ENCODE results near the gene PDE1C.
"Not testable (repeated sequence)": the region's sequence is repeated elsewhere in the genome, so short reads cannot be mapped to it uniquely, and the experiment has no call there.

The PDE1C gene

DNA sequence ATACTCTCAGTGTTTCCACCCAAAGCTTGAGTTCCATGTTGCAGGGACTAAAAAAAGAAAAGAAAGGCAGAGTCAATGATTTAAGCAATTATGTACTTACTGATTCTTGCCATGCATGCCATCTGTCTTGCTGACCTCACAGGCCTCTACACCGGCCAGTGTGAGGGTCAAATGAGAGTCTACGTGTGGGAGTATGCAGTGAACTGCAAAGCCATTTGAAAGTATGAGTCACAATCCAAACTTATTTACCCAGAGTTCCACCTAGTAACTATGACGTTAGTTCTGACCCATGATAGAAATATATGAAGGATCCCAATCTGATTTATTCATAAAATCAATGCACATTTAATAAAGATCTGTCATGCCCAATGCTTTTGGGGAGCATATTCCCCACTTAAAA is 26.5 kb downstream of the PDE1C start:
- no peak for DNase-seq (ENCODE audit: low spot score)

GRCh38 chr7:32042900-32043299 is 27.3 kb downstream of the PDE1C start:
- no peak for DNase-seq (ENCODE audit: low spot score)

DNA sequence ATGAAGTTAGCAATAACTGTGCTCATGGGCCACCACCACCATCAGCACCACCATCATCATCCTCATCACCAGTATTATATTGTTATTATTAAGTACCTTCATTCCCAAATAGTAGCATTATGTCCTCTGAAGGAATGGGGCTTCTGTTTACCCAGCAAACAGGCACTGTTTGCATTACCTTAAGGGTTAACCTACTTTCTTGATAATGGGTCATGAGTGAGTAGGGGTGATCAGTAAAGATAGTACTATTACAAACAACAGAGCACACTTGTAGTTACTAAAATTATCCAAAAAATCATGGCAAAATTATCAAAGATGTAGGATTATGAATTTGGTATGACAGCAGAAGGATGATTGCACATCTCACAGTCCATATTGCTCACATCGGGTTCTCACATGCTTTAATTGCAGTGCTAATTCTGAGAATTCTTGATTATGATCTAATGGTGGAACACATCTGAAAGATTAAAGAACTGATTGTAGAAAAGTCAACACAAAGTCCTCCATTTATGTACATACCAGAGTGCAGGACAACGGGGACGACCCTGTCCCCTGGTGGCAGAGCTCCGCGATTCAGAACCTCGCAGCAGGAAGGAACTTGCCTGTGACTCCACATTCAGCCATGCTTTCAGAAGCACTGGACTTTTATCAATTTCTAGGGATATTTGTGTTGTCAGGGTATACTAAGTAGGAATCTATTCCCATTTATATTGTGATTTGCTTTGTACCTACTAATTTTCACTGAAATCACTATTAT is 31.0 kb downstream of the PDE1C start:
- no peak for DNase-seq (ENCODE audit: low spot score)

GRCh38 chr7:32037650-32038198 is 32.5 kb downstream of the PDE1C start:
- no peak for DNase-seq (ENCODE audit: low spot score)

DNA sequence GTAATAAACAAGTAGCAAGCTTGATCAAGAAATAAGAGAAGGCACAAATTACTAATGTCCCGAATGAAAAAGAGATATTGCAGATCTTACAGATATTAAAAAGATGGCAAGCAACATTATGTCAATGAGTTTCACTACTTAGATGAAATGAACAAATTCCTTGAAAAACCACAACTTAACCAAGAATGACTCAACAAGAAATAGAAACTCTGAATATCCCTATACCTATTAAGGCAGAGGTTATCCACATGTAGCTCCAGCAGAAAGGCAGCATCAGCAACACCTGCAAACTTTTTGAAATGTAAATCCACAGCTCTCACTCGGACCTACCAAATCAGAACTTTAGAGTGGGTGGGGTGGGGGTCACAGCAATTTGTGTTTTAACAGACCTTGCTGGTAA is 33.6 kb downstream of the PDE1C start:
- no peak for DNase-seq (ENCODE audit: low spot score)

DNA sequence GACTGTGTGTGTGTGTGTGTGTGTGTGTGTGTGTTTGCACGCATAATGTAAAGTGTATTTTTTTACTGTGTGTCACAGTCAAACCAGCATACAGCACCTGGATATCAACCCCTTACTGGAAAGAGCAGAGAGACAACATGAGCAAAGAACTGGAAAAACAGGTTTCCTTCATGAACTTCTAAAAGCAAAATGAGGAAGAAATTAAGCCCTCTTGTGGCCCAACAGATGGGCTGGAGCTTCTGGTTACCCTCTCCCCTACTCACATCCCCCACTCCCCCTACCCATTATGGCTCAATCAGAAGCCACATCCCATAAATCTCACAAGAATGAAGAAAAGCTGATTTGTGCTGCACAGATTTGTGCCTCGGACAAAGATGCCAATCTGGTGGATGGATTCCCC is 36.2 kb downstream of the PDE1C start:
- DNase-seq (ENCODE audit: low spot score), result no peak

DNA sequence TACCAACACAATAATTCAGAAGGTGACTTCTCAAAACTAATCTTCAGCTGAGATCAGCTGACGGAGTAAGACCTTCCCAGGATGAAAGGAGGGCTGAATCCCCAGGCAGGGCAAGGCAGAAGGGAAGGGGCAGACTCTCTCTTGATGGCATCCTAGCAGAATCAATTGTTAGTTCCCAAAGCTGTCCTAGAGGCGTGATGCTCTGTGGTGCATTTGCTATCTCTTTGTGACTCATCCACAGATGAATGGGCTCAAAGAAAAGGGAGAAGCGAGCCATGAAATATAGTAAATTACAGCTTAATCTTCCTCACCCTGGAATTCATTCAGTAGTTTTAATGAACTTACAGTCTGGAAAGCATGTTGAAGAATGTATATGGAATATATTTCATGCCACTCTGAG is 37.2 kb downstream of the PDE1C start:
- no peak for DNase-seq (ENCODE audit: low spot score)

- DNase-seq (ENCODE audit: low spot score), result no peak
These were observed 38.0 kb downstream of the PDE1C start for GRCh38 chr7:32032211-32032610.

DNA sequence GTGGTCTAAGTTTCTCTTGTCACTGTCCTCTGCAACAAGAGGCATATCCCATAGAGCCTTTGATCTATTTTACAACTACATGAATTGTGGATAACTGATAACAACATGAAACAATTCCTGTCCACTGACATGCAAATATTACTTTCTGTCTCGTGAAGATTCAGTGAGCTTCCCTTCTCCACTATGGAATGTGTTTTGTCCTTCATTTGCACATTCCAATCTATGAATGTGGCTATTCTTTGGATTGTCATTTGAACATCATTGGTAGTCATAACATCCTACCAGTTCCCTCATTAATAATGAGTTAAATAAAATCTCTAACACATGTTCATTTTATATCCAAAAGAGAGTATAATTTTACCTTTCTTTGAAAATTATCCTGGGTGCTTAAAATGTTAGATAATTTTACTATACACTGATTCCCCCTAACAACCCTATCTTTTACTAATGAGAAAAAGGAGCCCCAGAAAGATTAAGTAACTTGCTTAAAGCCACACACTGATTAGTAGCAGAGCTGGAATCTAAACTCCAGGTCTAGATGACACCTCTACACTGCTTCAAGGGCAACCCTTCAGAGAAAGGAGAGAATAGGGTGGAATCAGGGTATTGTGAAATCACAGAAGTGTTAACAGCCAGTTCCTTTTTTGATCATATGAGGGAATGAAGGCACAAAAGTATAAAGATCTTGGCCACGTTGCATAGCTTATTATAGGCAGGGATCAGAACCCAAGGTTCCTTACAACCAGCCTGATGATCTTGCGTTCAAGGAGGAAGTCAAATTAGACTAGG is 39.1 kb downstream of the PDE1C start:
- no peak for DNase-seq (ENCODE audit: low spot score)

DNA sequence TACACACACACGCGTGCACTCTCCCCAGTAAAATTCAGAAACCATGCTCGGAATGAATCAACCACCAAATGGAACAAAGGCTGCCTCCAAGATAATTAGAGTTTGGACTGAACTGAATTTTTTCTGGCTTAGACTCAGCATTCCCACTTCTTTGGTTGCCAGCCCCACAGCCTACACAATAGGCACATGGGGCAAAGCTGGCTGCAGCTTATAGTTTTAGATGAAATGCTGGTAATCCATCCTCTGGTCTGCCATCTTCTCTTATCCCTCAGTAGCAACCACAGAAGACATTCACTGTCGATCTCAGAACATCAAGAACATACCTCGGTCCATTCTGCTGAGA is 44.2 kb downstream of the PDE1C start:
- no peak for DNase-seq (ENCODE audit: low spot score)

DNA sequence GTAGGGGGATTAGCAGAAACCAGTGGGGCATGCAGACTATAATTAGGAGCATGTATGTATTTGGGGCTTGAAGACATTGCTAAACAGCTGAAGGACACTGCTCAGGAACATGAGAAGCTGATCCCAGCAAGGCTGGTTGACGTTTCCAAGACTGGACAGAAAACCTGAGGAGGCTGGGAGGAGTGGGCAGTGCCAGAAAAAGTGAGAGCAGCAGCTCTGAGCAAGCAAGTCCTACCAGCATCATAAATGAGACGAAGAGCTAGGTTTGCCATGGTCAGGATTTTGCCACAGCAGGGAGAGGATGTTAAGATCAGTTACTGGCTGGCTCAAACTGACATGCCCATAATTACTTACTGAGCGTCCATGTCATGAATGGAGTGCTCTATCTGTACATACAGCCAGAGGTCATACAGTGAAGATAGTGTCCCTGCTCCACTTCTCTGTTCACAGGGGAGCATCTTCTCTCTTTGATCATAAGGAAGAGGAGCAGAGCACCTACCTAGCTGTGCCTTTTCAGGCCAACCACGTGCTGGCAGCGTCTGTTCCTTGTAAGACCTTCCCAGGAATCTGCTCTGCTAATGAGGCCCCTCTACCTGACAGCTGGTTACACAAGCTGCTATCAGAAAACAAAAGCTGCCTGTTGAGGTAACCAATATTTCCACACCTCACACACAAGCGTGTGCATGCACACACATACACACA is 44.7 kb downstream of the PDE1C start:
- DNase-seq (ENCODE audit: low spot score), result no peak

- DNase-seq (ENCODE audit: low spot score), result no peak
These were observed 46.8 kb downstream of the PDE1C start for GRCh38 chr7:32023376-32023775.

DNA sequence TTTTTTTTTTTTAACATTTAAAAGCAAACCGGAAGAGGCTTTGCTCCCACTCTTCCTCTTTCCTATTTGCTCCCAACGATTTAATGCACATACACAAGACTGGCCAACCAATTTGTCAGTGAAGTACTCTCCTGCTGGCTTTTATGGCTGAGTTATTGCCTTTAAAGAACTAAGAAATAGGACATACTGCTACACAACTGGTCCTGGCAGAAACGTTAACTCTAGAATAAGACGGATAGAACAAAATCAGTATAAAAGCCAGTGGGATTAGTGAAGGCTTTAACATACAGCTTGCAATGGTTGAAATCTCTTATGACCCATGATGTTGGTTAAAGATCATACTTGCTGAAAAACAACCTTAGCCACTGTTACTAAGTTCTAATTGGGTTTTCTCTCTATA is 47.2 kb downstream of the PDE1C start:
- no peak for DNase-seq (ENCODE audit: low spot score)

DNA sequence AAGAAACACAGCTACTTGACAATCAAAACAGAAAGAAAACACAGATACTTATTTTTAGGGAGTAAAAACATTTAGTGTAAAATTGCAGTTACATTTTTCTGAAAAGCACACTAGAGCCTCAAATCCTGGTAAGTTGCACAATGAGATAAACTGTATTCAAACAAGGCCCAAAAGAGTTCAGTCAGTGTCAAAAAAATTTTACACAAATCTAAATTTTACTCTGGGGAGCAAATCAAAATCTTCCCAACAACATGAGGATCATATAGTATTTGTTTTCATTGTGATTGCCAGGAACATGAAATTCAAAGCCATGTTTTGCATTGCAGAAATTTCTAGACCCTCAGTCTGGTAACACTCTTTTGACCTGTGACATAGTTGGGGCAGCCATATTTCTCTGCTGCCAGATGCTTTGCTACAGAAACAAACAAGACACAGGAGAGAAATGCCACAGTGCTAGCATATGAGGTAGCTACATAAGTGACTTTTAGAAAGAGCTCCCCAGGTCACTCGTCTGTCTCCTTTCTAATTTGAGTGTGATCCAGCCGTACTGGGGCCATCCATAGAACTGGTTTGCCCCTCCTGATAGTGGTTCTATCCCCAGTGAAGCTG is 49.6 kb downstream of the PDE1C start:
- DNase-seq (ENCODE audit: low spot score), result no peak

DNA sequence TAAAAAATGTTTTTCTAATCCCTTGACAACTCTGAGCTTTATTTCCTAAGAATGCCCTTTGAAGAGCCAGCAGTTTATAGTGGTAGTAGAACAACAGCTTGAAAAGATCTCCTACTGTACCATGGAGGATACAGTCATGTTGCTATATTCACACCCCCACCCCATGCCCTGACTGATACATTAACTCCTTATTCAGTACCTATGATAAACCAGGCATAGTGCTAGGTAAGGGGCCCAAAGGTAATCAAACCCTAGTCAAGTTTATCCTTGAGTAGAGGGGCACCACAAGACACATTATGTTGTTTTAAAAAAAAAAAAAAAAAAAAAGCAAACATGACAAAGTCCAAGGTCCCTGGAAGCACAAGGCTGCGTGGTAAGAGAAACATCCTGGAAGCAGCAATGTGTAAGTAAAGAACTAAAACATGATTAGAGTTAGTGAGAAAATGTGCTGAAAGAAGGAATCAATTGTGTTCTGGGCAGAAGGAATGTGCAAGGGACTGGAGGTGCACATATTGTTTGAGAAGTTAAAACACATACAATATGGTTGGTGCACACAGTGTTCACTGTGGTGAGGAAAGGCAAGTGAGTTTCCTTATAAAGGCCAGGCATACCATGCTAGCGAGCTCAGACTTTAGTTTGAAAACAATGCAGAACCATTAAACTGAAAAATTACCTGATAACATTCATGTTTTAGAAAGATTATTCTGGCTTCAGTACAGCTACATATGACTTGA is 51.2 kb downstream of the PDE1C start:
- no peak for DNase-seq (ENCODE audit: low spot score)

GRCh38 chr7:32015133-32015532 is 55.1 kb downstream of the PDE1C start:
- no peak for DNase-seq (ENCODE audit: low spot score)

- DNase-seq (ENCODE audit: low spot score), result not testable (repeated sequence)
These were observed 56.7 kb downstream of the PDE1C start for GRCh38 chr7:32013471-32013870.

DNA sequence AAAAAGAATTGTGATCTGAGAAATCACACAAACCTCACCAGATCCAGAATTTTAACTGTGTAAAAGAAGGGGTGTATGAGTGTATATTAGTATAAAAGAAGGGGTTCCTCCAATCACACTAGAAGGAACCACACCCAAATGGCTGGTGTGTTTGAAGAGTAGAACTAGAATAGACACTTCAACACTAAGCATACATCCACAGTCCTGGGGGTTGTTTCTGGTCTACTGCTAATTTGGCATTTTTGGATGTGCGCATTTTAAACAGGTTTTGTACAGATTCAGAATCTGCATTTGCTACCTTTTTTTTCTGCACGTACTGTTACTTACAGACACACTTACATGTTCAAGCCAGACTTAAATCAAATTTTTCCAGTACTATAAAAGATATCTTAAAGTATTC is 64.6 kb downstream of the PDE1C start:
- no peak for DNase-seq (ENCODE audit: low spot score)

DNA sequence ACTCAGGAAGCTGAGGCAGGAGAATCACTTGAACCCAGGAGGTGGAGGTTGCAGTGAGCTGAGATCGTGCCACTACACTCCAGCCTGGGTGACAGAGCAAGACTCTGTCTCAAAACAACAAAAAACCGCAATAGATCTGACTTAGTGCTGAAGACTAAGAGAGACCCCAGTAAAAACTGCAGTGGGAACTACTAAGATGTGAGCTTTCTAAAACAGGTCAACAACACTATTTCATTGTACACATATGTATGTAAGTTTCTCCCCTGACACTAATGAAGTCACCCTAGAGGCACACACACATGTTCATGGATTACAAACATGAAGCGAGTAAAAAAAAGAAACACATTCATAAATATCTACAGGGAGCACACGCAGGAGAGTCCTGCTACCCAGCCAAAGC is 68.3 kb downstream of the PDE1C start:
- no peak for DNase-seq (ENCODE audit: low spot score)

- no peak for DNase-seq (ENCODE audit: low spot score)
These were observed 72.8 kb downstream of the PDE1C start for GRCh38 chr7:31997423-31997822.

DNA sequence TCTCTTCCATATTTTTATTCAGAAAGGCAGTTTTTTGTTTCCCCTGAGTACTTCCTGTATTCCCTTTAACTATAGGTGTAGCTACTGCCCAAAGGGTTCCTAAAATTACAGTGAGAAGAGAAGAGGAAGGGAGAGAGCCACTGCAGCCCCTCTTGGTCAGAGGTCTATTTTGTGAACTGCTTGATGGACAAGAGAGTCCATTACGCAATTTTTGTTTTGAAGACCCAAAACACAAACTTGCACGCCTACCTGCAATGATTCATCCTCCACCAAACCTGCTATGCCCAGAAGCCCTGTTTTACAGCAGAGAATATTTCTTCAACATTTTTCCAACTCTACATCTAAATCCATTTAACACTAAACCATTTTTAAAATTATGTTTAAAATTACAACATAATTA is 75.1 kb downstream of the PDE1C start:
- no peak for DNase-seq (ENCODE audit: low spot score)

- DNase-seq (ENCODE audit: low spot score), result peak; percentile 4
These were observed 78.4 kb downstream of the PDE1C start for GRCh38 chr7:31991846-31992245.
